ENCODE data around the gene HGS.

Gene HGS

DNA sequence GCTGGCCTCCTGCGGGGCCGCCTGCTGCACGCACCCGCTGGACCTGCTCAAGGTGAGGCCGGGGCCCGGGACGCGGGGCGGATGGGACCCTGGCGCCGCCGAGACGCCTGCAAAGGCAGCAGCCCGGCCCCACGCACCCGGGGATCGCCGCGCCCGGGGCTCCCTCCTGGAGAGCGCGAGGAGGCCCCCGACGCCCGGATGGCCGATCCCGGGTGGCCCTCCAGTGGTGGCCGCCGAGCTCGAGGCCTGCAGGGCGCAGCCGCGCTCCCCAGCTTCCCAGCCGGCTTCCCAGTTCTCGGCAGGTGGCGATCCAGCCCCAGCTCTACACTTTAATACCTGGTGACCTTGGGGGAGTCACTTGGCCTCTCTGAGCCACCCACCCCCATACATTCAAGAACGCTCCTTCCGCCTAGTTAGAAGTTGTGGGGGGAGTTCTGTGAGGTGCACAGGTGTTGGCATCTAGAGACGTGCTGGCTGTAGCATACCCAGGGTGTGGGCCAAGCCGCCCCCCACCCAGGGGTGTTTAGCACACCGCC is 28.7 kb downstream of the HGS start:
- Histone ChIP-seq H3K4me3 (ENCODE audit: insufficient read depth, low read depth, low read length, poor library complexity, severe bottlenecking) (peak overlapping the region; percentile 54), H3K36me3 (ENCODE audit: control insufficient read depth, insufficient read depth, low read length) (peaks cover 1% of the 10 kb centered on the region), H3K9me3 (ENCODE audit: control insufficient read depth, low read length) (no peaks in the 10 kb centered on the region), H3K27ac (ENCODE audit: insufficient read depth, low read length, poor library complexity, severe bottlenecking) (no peak overlapping the region), H3K27me3 (replicated peaks; ENCODE audit: control insufficient read depth, insufficient read depth, low read length, poor library complexity, severe bottlenecking) (no peaks in the 10 kb centered on the region), H3K4me1 (ENCODE audit: control insufficient read depth, insufficient read depth, low read length, poor library complexity, severe bottlenecking) (peaks cover 20% of the 10 kb centered on the region)
- DNase-seq = no peak

DNA sequence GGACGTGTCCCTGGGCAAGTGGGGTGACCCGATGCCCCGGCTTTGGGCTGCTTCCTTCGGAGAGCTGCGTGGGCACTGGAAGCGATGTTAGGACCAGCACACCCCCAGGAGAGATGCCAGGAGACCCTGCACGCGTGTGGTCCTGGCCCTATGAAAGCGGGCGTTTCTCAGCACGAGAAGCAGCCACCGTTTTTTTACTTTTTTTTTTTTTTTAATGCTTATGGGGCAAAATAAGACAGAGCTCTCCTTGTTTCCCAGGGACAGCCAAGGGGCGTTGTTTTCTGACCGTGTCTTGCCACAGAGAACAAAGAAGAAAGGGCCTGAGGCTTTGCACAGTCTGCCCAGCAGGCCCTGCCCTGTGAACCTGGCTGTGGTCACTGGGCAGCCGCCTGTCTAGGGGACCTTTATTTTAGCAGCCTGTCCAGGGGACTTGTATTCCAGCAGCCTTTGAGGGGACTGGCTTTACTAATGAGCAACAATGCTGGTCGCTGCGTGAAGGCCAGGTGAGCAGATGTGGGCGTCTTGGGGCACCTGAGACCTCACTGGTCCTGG is 29.3 kb downstream of the HGS start:
- Histone ChIP-seq H3K4me3 (ENCODE audit: insufficient read depth, low read depth, low read length, poor library complexity, severe bottlenecking) (no peak overlapping the region), H3K4me1 (ENCODE audit: control insufficient read depth, insufficient read depth, low read length, poor library complexity, severe bottlenecking) (peaks cover 20% of the 10 kb centered on the region), H3K36me3 (ENCODE audit: control insufficient read depth, insufficient read depth, low read length) (no peaks in the 10 kb centered on the region), H3K27ac (ENCODE audit: insufficient read depth, low read length, poor library complexity, severe bottlenecking) (no peak overlapping the region), H3K9me3 (ENCODE audit: control insufficient read depth, low read length) (no peaks in the 10 kb centered on the region), H3K27me3 (replicated peaks; ENCODE audit: control insufficient read depth, insufficient read depth, low read length, poor library complexity, severe bottlenecking) (no peaks in the 10 kb centered on the region)
- DNase-seq = no peak

DNA sequence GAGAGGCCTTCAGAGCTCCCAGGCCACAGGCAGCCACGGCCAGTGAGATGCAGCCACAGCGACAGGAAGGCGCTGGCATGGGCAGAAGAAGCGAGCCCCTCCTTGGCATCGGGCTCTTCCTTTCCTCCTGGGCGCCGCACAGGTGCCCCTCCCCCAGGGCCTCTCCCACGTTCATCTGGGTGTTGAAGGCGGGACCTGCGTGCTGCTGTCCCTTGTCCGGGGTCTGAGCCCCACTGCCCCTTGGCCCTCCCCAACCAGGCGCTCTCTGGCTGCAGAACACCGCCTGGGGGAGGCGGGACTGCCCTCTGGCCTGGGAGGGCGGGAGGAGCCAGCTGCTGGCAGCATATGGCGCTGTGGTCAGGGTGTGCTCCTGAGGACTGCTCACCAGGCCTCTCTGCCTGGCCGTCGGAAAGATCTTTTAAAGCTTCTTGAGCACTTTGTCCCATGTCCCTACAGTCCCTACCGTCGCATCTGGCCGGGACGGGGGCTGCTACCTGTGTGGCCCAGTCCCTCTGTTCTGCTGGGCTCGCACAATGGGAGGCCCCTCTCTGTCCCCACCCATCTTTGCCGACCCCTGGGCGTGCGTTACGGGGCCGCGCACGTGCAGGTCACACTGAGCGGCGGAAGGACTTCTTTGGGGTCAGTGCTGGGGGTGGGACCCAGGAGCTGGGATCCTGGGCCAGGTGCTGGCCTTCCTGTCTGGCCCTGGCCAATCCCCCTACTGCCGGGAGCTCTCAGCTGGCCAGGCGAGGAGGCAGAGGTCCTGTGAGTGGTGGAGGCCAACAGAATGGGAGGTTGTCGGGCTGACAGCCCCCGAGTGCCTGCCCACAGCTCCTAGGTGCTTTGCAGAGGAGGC is 30.0 kb downstream of the HGS start:
- H3K4me1 ChIP-seq (ENCODE audit: control insufficient read depth, insufficient read depth, low read length, poor library complexity, severe bottlenecking) = peaks cover 20% of the 10 kb centered on the region
- H3K9me3 ChIP-seq (ENCODE audit: control insufficient read depth, low read length) = no peaks in the 10 kb centered on the region
- no peaks in the 10 kb centered on the region for H3K36me3 ChIP-seq (ENCODE audit: control insufficient read depth, insufficient read depth, low read length)
- no peaks in the 10 kb centered on the region for H3K27me3 ChIP-seq (replicated peaks; ENCODE audit: control insufficient read depth, insufficient read depth, low read length, poor library complexity, severe bottlenecking)
- no peak overlapping the region for H3K27ac ChIP-seq (ENCODE audit: insufficient read depth, low read length, poor library complexity, severe bottlenecking)
- no peak for DNase-seq
- no peak overlapping the region for H3K4me3 ChIP-seq (ENCODE audit: insufficient read depth, low read depth, low read length, poor library complexity, severe bottlenecking)

DNA sequence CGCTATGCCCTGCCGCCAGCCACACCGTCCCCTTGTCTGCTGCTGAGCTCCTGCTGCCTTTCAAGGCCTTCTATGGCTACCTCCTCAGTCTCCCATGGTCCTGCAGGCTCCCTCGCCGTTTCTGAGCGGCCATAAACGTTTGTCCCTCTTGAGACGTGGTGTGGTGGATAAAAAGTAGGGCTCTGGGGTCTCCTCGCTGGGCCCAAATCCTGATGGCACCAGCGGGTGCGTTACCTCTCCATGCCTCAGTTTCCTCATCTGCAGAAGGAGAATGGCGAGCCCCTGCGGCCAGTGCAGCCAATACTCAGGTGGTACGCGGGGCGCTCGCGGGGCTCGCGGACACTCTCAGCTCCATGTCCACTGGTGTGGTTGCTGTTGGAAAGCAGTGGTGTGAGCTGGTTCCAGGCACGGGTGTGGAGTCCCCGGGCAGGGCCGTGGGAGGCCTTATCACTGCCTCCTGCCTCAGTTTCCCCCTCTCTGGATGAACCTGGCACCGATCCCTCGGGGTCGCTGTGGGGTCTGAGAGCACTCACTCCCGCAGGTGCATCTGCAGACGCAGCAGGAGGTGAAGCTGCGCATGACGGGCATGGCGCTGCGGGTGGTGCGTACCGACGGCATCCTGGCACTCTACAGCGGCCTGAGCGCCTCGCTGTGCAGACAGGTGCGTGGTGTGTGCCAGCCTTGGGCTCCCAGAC is 30.7 kb downstream of the HGS start:
- Histone ChIP-seq H3K9me3 (ENCODE audit: control insufficient read depth, low read length) (no peaks in the 10 kb centered on the region), H3K27me3 (replicated peaks; ENCODE audit: control insufficient read depth, insufficient read depth, low read length, poor library complexity, severe bottlenecking) (no peaks in the 10 kb centered on the region), H3K4me1 (ENCODE audit: control insufficient read depth, insufficient read depth, low read length, poor library complexity, severe bottlenecking) (peaks cover 20% of the 10 kb centered on the region), H3K27ac (ENCODE audit: insufficient read depth, low read length, poor library complexity, severe bottlenecking) (no peak overlapping the region), H3K36me3 (ENCODE audit: control insufficient read depth, insufficient read depth, low read length) (no peaks in the 10 kb centered on the region), H3K4me3 (ENCODE audit: insufficient read depth, low read depth, low read length, poor library complexity, severe bottlenecking) (no peak overlapping the region)
- DNase-seq = no peak

DNA sequence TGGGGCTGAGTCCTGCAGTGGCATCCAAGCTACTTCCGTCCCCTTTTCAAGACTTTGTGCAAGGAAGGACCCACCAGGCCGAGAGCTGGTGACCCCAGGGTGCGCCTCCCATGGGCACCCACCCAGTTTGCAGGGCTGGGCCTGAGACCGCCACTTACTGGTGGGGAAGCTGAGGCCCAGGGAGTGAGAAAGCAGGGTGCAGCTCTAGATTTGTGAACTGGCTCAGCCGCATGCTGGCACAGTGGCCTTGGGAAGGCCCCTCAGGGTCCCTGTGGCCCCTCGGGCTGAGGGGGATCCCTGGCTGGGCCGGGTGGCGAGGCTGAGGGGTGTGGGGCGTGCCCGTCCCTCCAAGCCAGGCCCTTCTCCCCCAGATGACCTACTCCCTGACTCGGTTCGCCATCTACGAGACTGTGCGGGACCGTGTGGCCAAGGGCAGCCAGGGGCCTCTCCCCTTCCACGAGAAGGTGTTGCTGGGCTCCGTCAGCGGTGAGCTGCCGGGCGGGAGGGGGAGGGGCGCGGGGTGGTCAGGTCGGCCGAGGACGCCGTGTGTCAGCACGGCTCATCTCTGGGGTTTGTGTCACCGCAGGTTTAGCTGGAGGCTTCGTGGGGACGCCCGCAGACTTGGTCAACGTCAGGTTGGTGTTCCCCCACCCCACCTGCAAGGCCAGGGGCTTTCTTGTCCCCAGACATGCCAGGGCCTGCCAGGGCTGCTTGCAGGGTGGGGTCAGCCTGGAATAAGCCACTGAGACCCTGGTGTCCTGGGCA is 31.5 kb downstream of the HGS start:
- Histone ChIP-seq H3K4me3 (ENCODE audit: insufficient read depth, low read depth, low read length, poor library complexity, severe bottlenecking) (no peak overlapping the region), H3K36me3 (ENCODE audit: control insufficient read depth, insufficient read depth, low read length) (no peaks in the 10 kb centered on the region), H3K27me3 (replicated peaks; ENCODE audit: control insufficient read depth, insufficient read depth, low read length, poor library complexity, severe bottlenecking) (no peaks in the 10 kb centered on the region), H3K4me1 (ENCODE audit: control insufficient read depth, insufficient read depth, low read length, poor library complexity, severe bottlenecking) (peaks cover 20% of the 10 kb centered on the region), H3K27ac (ENCODE audit: insufficient read depth, low read length, poor library complexity, severe bottlenecking) (no peak overlapping the region), H3K9me3 (ENCODE audit: control insufficient read depth, low read length) (no peaks in the 10 kb centered on the region)
- DNase-seq = no peak

DNA sequence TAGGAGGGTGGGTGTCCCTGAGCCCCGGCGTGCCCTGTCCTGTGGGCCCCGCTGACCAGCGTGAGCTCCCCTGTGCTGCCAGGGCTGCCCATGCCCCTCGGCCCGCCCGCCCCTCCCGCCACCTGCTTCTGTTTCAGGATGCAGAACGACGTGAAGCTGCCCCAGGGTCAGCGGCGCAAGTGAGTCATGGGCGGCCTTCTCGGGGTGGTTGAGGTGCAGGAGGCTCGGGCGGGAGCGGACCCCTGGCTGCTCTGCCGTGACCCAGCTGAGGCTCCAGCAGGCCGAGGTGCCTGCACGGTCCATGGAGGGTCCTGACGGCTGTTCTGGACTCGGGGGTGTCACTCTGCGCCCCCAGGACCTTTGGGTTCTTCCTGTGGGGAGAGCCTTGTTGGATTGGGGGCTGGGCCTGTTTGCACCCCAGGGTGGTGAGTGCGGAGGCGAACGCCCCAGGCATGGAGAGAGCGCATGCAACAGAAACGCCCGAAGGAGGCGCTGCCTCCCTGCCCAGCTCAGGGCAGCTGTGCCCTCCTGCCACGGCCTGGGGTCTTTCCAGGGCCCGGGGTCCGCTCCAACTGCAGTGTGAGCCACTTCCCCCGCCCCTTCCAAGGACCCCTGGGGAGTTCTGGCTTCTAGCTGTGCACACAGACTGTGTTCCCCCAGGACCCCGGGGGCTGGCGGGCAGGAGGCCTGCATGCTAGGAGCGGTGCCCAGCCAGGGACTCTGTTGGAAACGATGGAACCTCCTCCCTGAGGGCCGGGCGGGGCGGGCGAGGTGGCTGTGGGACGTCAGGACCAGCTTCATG is 32.3 kb downstream of the HGS start:
- H3K27me3 ChIP-seq (replicated peaks; ENCODE audit: control insufficient read depth, insufficient read depth, low read length, poor library complexity, severe bottlenecking) = no peaks in the 10 kb centered on the region
- DNase-seq = no peak
- H3K4me1 ChIP-seq (ENCODE audit: control insufficient read depth, insufficient read depth, low read length, poor library complexity, severe bottlenecking) = peaks cover 13% of the 10 kb centered on the region
- H3K27ac ChIP-seq (ENCODE audit: insufficient read depth, low read length, poor library complexity, severe bottlenecking) = no peak overlapping the region
- no peak overlapping the region for H3K4me3 ChIP-seq (ENCODE audit: insufficient read depth, low read depth, low read length, poor library complexity, severe bottlenecking)
- no peaks in the 10 kb centered on the region for H3K36me3 ChIP-seq (ENCODE audit: control insufficient read depth, insufficient read depth, low read length)
- no peaks in the 10 kb centered on the region for H3K9me3 ChIP-seq (ENCODE audit: control insufficient read depth, low read length)

DNA sequence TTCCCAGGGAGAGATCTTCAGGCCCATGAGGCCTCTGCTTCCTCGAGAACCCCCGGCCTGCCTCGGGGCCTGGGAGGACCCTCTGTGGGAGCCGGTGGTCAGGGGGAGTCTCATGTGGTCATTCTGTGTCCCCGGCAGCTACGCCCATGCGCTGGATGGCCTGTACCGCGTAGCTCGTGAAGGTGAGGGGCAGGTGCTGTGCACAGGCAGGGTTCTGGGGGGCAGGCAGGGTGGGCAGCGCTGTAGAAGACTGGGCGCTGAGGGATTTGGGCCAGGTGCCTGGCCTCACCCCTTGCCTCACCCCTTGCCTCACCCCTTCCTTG is 32.8 kb downstream of the HGS start:
- H3K4me1 ChIP-seq (ENCODE audit: control insufficient read depth, insufficient read depth, low read length, poor library complexity, severe bottlenecking) = peaks cover 9% of the 10 kb centered on the region
- no peaks in the 10 kb centered on the region for H3K27me3 ChIP-seq (replicated peaks; ENCODE audit: control insufficient read depth, insufficient read depth, low read length, poor library complexity, severe bottlenecking)
- no peak overlapping the region for H3K4me3 ChIP-seq (ENCODE audit: insufficient read depth, low read depth, low read length, poor library complexity, severe bottlenecking)
- no peak overlapping the region for H3K27ac ChIP-seq (ENCODE audit: insufficient read depth, low read length, poor library complexity, severe bottlenecking)
- DNase-seq = no peak
- no peaks in the 10 kb centered on the region for H3K36me3 ChIP-seq (ENCODE audit: control insufficient read depth, insufficient read depth, low read length)
- no peaks in the 10 kb centered on the region for H3K9me3 ChIP-seq (ENCODE audit: control insufficient read depth, low read length)

DNA sequence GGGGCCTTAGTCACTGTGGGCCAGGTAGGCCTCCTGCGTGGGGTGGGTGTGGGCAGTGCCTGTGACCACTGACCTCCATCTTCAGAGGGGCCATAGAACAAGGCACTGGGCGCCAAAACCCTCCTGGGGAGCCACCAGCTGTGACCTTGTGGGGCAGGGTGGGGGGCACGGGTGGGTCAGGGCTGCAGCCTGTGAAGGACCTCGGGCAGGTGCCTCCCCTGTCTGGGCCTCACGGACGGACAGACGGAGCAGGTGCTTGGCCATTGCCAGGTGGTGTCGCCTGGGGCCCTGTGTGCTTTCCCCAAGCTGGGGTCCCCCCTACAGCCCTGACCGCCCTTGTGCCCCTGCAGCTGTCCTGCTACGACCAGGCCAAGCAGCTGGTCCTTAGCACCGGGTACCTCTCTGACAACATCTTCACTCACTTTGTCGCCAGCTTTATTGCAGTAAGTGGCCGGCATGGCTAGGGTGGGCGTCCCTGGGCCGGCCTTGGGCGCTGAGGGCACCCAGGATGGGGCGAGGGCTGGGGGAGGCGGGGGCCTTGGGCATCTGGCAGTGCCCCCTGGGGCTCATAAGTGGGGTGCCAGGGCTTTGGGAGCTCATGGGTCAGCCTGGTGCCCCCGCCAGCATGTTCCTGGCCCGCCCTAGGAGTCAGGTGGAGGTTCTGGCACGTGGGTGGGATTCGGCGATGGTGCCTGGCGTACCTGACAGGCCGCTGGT is 33.4 kb downstream of the HGS start:
- H3K36me3 ChIP-seq (ENCODE audit: control insufficient read depth, insufficient read depth, low read length) = no peaks in the 10 kb centered on the region
- DNase-seq = no peak
- no peak overlapping the region for H3K4me3 ChIP-seq (ENCODE audit: insufficient read depth, low read depth, low read length, poor library complexity, severe bottlenecking)
- H3K27ac ChIP-seq (ENCODE audit: insufficient read depth, low read length, poor library complexity, severe bottlenecking) = no peak overlapping the region
- no peaks in the 10 kb centered on the region for H3K27me3 ChIP-seq (replicated peaks; ENCODE audit: control insufficient read depth, insufficient read depth, low read length, poor library complexity, severe bottlenecking)
- no peaks in the 10 kb centered on the region for H3K9me3 ChIP-seq (ENCODE audit: control insufficient read depth, low read length)
- peaks cover 9% of the 10 kb centered on the region for H3K4me1 ChIP-seq (ENCODE audit: control insufficient read depth, insufficient read depth, low read length, poor library complexity, severe bottlenecking)

DNA sequence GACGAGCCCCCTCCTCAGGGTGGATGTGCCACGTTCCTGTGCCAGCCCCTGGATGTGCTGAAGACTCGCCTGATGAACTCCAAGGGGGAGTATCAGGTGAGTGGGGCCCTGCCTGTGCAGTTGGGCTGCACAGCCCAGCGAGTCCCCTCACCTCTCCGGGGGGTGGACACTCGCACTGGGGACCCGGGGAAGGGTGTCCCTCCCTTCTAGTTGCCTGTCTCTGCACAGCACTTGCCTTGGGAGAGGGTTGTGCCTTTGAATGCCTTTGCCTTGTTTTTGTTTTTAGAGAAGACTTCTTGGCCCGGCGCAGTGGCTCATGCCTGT is 33.9 kb downstream of the HGS start:
- Histone ChIP-seq H3K4me1 (ENCODE audit: control insufficient read depth, insufficient read depth, low read length, poor library complexity, severe bottlenecking) (peaks cover 6% of the 10 kb centered on the region), H3K9me3 (ENCODE audit: control insufficient read depth, low read length) (no peaks in the 10 kb centered on the region), H3K27ac (ENCODE audit: insufficient read depth, low read length, poor library complexity, severe bottlenecking) (no peak overlapping the region), H3K4me3 (ENCODE audit: insufficient read depth, low read depth, low read length, poor library complexity, severe bottlenecking) (no peak overlapping the region), H3K36me3 (ENCODE audit: control insufficient read depth, insufficient read depth, low read length) (no peaks in the 10 kb centered on the region), H3K27me3 (replicated peaks; ENCODE audit: control insufficient read depth, insufficient read depth, low read length, poor library complexity, severe bottlenecking) (no peaks in the 10 kb centered on the region)
- DNase-seq = no peak
